ENCODE measurements around the gene CDH2.

The CDH2 gene

DNA sequence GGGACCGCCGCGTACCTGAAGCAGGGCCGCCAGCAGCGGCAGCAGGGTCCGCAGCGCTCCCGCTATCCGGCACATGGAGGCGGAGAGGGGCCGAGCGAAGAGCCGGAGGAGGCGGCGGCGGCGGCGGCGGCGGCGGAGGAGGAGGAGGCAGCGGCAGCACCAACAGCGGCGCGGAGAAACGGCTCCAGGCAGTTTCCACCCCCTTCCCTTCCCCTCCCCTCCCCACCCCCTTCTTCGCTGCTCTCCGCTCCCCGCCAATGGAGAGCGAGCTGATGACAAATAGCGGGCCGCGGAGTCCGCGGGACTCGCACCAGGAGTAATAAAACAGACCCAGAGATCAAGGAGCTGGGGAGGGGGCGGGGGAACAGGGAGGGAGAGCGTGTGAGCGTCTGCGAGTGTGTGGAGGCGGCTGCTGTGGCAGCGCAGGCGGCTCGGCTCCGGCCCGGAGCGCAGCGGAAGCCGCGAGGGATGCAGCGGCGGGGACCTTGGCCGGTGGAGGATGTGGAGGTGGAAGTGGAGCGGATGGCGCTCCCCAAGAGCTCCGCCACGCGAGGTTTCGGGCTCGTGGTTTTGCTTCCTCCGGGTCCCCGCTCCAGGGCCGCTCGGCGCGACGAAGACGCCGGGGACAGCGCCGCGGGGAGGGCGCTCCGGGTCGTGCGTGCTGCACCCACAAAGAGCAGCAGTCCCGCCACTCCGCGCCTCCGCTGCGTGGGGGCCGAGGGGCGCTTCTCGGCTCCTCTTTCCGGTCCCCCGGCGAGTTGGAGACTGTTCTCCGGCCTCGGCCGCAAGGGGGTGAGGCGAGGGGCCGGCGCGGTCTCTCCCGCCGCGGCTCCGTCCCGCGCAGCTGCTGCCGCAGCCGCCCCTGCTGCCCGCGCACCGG is at the start of gene CDH2:
Gene CDH2, minus strand, starts transcription at position 183 of the 880 bp plus-strand sequence. Its CDS starts 108 bp downstream, at position 75.
- DNase-seq = no peak

DNA sequence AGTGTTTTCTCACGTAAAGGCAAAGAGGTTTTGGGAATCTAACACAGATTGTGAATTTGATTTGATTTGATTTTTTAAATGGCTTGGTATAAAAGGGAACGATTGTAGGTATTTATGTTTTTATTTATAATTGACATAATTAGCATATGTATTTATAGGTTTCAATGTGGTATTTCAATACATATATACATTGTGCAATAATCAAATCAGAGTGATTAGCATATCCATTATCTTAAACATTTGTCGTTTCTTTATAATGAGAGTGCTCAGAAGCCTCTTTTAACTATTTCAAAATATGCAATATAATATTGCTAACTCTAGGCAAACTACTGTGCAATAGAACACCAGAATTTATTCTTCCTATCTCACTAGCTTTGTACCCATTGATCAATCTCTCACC is 35.1 kb upstream of the CDH2 start:
- DNase-seq = no peak

DNA sequence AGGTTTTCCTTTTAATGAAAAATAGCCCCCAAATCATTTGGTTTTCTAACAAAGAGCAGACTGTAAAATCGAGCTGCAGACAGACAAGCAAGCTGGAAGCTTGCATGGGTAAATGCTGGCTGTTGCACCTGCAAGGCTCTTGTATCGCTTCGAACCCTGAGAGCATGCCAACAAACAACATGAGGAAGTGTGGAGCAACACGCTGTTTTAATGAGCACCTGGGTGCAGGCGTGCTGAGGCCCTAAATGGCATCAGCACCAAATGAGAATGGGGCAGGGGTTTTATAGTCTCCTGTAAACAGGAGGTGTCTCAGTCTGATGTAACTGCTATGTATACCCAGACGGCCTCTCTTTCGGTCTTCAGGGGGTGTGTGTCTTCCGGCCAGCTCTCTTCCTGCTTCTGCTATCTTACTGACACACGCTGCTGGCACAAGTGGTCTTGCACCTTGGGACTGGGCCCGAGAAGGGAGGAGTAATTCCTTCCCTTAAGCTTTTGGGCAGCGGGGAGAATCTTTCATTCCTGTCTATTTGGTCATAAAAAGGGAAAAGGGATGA is 31.9 kb upstream of the CDH2 start:
- no peak for DNase-seq

DNA sequence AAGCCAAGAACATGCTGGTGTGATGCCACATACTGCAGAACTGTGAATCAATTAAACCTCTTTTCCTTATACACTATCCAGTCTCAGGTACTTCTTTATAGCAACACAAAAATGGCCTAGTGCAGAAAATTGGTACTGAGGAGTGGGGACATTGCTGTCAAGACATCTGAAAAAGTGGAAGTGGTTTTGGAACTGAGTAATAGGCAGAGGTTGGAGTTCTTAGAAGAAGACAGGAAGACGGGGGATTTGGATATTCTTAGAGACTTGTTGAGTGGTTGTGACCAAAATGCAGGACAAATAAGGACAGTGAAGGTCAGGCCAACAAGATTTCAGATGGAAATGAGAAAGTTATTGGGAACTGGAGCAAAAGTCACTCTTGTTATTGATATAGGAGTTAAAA is 31.3 kb upstream of the CDH2 start:
- no peak for DNase-seq

DNA sequence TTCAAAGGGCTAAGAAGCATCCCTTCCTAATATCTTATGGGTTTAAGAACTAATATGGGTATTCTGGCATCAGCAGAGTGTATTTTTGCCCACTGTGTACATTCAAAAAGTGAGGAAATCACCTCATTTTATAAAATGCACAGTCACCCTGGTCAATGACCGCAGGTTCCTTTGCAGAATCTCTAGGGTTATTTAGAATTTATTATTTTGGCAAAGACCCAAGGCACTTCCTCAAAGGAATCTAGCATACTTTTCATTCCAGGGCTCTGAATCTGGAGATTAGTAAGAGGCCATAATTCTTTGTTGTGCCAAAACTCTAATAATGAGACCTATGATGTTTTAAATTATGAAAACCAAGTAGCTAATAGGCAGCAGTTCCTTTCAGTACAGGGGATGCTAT is 27.2 kb upstream of the CDH2 start:
- DNase-seq = no peak

DNA sequence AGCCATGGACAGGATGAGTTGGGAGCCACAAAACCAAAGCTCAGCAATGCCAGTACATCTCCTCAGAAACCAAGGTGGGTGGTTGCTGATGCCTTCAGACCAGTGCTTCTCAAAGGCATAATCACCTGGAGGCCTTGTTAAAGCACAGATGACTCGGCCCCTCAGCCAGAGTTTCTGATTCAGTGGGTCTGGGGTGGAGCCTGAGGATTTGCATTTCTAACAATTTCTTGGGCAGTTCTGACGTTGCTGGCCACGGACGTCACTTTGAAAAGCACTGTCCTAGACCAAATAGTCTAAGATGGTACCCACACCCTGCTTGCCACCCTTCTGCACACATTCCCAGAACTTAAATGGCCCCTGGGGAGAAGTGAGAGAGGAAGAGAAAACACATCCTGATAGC is 24.1 kb upstream of the CDH2 start:
- no peak for DNase-seq

DNA sequence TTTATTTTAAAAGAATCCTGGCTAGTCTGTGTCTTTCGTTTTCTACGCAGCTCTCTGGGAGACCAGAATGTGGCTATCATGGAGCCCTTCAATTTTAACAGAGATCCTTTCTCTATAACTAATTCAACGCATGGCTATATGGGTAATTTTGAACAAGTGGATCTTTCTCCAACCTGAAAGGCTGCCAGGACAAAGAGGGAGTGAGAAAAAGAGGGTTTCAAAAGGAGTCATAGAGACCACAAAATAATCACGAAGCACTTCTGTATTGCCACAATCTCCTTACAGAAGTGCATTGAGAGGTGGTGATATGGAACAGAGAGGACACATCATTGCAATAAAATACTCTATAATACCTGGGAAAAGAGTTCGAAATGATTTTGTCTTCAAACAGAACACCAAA is 21.7 kb upstream of the CDH2 start:
- no peak for DNase-seq

DNA sequence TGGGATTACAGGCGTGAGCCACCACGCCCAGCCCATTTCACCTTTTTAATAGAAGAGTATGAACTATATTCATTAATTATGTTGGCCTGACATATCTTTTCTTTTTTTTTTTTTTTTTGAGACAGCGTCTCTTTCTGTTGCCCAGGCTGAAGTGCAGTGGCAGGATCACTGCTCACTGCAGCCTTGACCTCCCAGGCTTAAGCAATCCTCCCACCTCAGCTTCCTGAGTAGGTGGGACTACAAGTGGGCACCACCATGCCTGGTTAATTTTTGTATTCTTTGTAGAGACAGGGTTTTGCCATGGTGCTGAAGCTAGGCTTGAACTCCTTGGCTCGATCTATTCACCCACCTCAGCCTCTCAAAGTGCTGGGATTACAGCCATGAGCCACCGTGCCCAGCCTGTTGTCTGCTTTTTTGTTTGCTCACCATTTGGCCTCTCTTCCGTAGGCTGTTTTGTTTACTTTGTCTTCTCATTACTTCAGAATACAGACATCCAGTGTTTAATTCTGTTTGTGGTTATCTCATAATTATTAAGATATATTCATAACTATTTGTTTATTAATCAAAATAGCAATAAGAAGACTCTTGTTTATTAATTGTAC is 16.3 kb upstream of the CDH2 start:
- no peak for DNase-seq

DNA sequence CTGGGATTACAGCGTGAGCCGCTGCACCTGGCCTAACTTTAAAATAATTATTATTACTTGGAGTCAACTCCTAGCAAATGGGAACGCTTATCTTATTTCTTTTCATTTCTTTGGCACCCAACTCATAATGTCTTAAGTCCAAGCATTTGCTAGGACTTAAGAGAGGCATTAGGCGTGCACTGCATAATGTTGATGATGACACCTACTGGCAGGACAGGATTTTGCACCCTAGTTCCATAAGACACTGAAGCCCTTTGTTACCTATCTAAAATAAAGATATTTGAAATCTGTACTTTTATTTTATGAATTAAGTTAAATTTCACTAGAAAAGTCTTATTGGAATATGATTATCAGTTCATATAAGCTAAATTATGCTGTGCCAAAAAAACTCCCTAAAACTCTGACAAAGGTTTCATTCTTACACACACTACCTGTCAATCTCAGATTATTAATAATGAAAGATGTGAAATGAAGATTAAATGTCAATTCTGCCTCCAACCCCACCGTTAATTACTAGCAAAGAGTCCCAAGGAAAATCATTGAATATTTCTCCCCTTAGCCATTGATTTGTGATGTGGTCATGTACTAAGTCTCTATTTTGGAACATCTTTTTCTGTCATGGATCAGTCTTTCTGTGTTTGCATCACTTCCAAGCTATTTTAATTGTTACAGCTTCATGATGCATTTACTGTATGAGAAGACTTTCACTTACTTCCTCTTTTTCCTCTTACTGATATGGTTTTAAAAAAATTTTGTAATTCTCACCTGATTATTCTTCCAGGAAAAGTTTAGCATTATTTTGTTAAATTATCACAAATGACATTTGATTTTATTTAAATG is 12.7 kb upstream of the CDH2 start:
- DNase-seq = no peak

DNA sequence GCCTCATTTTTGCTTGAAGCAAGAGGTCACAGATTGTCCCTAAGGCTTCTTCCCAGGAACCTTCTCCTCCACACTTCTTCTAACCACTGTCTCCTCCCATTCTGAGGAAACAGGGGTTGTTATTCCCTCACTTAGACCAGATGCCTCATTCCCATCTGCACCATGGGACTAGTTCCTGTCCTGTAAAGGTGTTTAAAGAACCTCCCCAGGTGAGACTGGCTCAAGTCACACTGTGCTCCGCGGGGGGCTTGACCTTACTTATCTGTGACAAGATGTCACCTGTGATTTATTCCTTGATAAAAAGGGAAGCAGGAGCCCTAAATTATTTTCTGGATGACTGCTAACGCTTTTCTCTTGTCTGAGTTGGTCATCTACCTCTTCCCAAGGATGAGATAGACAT is 8.2 kb upstream of the CDH2 start:
- no peak for DNase-seq

DNA sequence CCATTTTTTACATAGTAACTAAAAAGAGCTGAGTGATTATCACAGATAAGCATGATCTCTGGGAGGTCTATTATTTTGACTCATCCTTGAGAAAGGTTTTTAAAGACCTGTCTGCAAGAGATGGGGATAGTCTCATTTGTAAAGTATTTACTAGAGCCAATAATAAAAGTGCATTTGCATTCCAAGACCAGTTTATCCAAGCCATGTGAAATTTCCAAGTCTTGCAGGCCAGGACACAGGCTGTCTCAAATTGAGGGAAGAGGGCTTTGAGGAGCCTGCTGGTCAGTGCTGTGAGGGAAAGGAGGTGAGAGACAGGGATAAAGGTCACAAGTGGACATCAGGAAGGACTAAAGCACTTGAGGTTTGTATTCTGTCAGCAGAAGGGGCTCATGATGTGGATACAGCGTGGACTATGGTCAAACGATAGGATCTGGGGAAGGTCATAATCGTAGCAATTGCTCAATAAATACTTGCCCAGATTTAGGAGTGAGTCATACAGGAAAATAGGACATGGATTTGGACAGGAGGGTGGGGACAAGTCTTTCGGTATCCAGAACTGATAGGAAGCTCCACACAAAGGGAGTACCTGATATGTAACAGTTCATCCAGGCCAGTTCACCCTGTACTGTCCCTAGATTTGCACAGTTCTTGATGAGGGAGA is 6.6 kb upstream of the CDH2 start:
- no peak for DNase-seq

DNA sequence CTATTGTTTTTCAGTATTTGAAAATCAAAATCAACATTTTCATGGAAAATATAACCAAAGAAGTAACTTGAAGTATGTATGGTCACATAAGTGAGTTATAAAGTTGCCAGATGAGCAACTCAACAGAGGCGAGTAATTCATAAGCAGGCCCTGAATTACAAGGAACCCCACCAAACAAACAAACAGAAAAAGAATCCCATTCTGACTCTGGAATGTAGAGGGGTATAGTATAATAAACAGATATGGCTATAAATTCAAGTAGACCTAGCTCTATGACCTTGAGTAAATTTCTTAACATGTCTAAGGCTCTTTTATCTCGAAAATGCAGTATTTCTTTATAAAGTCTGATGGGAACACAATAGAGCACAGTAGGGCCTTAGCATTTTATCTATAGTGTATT is 4.7 kb upstream of the CDH2 start:
- no peak for DNase-seq

DNA sequence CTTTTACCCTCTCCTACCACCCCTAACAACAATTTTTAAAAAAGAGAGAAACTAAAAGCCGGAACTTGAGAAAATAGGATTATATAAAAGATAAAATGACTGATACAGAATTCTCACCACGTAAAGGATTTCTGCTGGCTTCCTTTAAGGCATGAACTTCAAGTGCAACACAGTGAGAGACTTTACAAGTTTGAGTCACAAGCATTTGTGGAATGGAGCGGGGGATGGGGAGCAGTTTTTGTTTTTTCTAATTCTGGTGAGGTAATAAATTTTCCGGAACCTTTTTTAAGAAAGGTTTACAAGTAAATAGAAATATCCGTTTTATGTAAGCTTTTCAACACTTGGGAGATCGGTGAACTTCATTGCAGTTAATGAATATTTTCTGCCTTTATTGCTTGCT is 1.8 kb upstream of the CDH2 start:
- DNase-seq = no peak

DNA sequence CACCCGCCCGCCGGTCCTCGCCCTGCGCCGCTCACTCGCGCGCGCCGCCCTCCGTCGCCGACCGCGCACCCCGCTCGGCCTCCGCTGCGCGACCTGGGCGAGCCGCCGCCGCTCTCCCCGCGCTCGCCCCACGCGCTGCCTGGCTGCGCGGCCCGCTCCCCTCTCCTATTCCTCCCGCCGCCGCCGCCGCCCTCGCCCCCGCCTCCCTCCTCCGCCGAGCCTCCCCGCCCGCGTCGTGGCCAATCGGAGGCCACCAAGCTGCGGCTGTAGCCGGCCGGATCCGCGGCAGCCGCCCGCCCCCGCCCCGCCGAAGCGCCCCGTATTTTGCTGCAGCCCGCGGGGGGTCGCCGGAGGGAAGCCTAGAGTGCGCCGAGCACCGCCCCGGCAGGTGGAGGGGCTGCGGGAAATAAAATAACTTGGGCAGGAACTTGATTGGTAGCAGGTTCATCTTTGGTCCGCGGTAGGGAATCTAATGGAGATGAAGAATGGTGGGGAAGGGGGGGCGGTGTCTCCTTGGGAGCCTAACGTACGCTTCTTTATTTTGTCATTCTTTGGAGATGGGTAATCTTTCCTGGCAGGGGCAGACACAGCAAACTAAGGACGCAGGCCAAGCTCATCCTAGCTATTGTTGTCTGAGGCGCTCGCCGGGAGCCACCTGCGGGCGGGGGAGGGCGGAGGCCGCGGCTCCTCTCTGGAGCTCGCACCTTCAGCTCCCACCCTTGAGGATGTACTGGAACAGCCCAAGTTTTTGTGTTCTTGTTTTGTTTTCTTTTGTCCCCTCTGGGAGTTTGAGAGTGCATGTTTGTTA is 1.1 kb upstream of the CDH2 start:
- no peak for DNase-seq

DNA sequence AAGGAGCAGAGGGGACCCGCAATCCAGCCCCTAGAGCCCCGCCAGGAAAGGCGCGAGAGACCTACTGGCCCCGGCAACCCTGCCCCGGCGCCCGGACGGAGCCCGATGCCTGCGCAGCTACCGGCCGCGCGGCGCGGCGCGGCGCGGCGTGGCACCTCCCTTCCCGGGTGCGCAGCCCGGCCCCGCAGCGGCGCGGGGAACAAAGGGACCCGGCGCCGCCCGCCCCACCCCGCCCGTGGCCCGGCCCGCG is 307 bp downstream of the CDH2 start:
- no peak for DNase-seq

DNA sequence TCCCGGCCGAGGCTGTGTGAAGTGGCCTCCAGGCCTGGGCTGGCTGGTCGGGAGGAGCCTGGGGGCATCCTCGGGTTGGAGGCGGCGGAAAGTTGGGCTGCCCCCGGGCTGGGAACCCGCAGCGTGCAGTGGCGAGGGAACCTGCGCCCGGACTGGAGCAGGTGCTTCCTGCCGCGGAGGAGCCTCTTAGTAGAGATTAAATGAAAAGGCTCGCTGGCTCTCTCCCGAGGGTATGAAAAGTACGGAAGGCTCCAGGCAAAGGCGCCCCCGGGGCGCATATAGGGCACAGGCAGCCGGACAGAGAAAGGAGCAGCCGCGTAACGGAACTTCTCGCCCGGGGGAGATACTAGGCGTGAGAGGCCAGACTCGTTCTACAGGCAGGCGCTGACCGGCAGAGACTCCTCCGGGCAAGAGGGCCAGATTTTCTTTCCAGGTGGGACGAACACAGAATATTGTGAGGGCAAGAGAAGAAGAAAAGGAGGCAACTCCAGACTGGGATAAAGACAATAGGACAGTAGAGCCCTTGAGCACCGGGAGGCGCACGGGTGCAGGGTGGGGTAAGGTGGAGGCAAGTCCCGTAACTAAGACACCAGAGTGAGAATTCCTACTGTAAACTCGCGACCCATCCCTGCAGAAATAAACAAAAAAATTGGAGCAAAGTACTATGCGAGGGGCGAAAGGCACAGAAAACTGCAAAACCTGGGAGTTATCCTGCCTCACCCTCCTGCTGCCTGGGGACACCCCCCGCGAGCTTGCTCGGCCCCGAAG is 816 bp downstream of the CDH2 start:
- no peak for DNase-seq

DNA sequence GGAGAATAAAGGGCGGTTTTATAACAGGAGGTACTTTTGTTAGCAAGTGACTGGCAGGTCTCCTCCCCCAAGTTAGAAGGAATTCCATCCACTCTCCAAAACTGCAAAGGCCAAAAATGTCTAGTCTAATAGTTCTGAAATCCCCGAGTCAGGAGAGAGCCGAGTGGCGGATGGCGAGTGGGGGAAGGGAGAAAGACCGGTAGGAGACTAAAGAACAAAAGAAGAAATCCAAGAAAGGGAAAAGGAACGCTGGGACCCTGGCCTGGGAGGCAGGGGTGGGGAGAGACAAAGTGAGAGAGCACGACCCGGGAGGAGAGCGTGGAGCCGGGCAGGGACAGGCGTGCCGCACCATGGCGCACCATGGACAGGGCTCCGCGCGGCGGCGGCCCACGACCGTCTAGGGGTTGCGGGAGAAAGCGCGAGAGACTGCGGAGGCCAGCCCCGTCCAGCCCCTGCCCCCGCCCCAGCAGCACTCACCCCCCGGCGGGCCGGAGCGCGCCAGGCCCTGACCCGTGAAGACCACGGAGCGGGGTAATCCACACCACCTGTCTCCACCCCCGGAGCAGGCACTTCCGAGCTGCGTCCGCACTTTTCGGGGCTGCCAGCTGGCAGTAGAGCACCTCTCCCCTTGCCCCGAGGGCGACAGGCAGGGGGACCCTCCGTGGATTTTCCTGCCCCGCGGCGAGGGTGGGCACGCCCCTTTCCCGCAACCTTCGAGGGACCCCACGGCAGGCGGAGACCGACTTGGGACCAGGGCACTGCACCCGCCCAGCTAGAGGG is 1.6 kb downstream of the CDH2 start:
- no peak for DNase-seq

DNA sequence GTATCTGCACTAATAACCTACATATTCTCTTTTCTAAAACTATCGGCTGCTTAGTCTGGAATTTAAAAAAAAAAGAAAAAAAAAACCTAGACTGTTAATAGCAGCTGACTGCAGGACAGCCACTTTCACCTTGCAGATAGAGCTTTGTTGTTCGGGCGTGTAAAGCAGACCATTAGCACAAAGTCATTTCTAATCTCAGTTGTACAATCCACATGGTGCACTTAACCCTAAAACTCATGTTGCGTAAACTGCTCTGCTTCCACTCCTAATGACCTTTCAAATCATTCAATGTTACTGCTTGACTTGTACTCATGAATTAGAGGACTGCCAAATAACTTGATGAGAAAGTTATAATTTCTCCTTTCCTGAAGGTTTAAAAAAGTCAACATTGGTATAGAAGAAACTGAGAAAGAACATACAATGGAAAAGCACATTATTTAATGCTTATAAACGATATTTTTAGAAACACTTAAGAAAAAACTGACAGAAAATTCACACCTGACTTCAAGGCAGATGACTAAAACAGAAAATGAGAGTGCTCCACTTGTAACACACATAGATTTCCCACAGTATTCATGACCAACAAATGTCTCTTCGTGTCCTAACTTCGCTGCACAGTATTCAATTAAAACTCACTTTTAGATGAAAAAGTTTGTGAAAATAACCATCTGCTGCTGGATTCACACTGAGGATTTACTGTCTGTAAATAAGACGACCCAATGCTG is 2.6 kb downstream of the CDH2 start:
- DNase-seq = no peak

DNA sequence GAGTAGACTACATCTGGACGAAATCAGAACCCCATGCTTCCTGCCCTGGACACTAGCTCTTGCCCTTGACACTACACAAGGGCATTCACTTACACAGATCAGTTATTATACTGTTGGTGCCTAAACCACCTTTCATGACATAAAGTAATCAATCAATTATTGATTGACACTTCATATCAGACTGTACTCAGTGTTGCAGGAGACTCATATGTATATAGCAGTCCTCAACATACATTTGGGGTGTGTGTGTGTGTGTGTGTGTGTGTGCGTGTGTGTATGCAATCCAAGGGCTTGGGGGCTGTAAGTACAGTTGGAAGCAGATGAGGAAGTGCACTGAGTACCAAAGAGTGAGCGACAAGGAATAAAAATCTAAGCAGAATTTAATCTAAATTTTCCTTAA is 5.1 kb downstream of the CDH2 start:
- DNase-seq = no peak

DNA sequence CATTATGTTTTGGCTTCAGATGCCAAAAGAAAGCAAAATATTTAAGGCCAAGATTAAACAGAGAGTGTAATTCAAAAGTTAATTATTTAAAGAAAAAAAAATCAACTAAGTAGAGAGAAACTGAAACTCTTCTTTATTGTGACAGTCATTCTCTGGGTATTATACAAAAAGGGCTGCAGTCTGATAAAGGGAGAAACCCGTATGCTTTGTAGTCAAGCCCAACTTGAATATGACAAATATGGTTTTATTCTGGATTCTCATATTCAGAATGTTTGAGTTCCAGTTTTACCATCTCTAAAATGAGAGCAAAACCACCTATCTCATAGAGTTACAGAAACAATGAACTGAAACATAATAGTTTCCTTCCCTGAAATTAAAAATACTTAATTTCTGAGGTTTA is 8.2 kb downstream of the CDH2 start:
- DNase-seq = no peak
